HG02885 (cell line): Measurements from ENCODE around the gene UFD1.

Experiments used
- ATAC-seq: cut with Tn5 transposase; IDR thresholded peaks from one replicate; pipeline ENCODE4 v1.9.1; 2021; ENCODE audit warnings: mild to moderate bottlenecking; ENCODE audit not compliant: unreplicated experiment, poor library complexity

Gene UFD1

DNA sequence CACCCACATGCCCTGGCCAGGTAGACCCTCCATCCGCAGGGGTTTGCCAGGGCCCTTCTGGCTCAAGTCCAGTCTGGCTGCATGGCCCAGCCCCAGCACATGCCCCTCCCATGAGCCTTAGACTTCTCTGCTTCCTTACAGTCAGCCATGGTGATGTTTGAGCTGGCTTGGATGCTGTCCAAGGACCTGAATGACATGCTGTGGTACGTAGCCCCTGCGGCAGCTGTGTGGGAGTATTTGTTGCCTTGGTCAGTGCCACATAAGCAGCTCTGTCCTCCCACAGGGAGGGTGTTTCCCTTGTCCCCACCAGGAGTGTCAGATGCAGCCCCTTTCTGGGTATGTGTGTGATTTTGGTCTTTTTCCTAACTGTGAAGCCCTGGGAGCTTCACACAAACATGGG lies 18.3 kb upstream of the UFD1 start:
- ATAC-seq, result no peak

DNA sequence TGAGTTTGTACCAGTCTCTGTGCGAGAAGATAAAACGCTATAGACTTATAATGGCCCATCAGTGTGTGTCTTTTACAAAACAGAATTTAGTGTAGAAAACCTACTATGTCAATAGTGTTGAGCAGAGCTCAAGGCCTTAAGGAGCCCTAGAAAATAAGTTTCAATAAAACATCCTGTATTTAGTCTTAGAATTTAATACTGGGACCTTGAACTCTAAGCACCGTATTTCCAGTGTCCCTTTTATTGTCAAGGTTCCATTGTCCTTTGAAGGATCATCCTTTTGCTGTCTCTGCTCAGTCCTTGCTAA lies 17.3 kb upstream of the UFD1 start:
- no peak for ATAC-seq

DNA sequence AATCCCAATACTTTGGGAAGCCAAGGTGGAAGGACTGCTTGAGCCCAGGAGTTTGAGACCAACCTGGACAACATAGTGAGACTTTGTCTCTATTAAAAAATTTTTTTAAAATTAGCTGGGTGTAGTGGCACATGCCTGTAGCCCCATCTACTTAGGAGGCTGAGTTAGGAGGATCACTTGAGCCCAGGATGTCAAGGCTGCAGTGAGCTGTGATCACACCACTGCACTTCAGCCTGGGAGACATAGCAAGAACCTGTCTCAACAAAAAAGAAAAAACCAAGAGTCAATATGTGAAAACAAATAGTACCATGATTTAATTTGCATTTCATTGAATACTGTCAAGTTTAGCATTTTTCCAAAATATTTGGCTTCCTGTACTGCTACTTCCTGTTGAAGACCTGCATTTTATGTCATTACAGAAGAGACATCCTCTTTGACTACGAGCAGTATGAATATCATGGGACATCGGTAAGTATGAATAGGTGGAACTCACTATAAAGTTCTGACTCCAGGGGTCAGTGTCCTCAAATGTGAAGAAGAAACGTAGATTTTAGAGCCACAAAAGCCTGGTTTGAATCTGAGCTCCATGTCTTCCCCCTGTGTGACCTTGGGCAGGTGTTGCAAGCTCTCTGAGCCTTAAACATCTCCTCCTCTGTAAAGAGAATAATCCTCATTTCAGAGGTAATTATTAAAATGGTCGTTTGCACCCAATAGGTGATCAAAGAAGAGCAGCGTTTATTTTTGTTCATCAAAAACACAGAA lies 16.8 kb upstream of the UFD1 start:
- ATAC-seq, result no peak

DNA sequence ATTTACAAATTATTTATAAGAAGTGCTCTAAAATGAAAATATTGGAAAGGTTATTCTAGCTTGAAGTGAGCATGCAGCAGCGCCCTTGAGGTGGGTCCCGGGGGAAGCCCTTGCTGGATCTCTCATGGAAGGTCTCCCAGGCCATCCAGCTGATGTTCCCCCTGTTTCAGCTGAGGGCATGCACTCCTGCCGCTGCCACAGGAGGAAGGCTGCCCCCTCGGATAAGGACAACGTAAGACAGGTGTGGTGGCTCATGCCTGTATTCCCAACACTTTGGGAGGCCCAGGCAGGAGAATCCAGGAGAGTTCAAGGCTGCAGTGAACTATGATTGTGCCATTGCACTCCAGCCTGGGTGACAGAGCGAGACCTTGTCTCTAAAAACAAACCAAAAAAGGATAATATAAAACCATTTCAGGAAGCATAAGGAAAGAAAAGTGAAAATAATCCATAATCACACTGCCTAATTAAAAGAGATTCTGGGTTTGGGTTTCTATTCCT lies 15.7 kb upstream of the UFD1 start:
- no peak for ATAC-seq

DNA sequence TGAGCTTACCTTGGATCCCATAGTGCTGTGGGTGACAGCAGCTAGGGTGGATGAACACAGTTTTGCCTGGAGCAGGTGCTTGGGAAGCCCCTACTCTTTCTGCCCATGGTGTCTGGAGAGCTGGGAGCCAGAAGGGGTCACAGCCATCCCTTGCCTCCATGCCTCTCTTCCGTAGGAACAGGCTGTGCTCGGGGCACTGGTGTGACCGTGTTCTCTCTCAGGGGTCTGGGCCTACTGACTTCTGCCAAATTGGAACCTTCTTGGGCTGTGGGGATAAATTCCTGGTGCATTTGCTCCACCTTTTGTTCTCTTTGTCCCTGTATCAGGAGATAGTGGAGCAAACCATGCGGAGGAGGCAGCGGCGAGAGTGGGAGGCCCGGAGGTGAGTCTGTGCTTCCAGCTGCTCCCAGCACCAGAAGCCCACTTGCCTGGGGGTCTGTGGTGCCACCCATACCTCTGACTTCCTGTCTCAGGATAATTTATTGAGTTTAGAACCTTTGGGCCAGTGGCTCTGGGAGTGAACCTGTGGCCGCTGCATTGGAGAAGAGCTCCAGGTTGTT lies 15.1 kb upstream of the UFD1 start:
- ATAC-seq, result no peak

DNA sequence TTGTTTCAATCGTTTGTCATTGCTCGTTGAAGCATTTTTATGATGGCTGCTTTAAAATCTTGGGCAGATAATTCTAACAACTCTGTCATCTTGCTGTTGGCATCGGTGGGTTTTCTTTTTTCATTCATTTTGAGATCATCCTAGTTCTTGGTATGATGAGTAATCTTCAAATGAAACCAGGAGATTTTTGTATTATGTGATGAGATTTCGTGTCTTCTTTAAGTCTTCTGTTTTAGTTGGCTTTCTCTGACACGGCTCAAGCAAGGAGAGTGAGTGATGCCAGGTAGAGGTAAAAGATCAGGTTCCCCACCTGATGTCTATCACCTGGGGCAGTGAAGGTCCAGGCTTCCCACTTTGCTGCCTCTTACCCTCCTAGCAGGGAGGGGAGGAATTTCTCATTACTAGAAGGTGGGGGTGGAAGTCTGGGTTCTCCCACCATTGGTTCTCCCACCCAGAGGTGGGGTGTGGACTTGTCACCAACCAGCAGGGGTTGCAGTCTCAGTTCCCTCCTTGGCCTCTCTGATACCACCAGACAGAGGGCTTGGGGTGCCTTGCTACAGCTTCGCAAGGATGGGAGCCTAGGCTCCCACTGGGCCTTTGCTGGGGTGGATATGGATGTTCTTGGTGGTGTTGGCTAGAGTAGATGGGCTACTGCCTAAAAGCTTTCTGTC lies 13.6 kb upstream of the UFD1 start:
- ATAC-seq, result no peak

DNA sequence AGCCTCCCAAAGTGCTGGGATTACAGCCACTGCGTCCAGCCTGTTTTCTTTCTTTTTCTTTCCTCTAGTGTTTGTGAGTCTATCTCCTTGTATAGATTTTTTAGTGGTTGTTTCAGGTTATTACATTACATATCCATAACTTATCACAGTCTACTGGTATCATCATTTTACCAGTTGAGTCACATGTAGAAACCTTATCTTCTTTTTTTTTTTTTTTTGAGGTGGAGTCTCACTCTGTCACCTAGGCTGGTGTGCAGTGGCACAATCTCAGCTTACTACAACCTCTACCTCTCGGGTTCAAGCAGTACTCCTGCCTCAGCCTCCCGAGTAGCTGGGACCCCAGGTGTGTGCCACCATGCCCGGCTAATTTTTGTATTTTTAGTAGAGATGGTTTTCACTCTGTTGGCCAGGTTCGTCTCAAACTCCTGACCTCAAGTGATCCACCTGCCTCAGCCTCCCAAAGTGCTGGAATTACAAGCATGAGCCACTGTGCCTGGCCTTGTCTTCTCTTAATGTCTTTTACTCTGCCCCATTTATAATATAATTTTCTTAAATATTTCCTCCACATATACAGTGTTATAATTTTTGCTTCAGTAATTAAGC lies 11.7 kb upstream of the UFD1 start:
- ATAC-seq, result no peak

DNA sequence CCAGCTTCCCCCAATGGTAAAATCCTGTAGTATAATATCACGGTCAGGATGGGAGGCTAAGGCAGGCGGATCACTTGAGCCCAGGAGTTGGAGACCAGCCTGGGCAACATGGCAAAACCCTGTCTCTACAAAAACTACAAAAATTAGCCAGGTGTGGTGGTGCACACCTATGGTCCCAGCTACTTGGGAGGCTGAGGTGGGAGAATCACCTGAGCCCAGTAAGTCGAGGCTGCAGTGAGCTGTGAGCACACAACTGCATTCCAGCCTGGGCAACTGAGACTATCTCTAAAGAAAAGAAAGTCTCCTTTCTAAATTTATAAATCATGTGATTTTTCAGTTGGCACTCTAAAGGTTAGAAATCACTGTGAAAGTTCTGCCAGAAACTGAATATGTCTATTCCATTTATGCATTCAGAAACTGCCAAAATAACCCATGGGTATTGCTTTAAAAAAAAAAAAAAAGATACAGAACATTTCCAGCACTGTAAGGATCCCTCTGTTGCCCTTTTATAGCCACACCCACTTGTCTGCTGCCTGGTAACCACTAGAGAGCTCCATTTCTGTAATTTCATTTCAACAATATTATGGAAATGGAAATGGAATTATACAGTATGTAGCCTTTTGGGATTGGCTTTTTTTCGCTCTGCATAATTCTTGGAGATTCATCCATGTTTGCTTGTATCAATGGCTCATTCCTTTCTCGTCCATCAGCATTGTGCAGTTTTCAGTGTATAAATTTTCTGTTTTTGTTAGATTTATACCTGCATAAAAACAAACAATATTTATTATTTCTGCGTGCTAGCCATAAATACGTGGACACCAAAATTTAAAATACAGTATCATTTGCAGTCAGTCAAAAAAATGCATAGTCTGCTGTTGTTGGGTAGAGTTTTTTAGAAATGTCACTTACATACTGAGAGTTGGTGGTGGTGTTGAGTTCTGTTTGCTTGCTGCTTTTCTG lies 10.2 kb upstream of the UFD1 start:
- no peak for ATAC-seq

DNA sequence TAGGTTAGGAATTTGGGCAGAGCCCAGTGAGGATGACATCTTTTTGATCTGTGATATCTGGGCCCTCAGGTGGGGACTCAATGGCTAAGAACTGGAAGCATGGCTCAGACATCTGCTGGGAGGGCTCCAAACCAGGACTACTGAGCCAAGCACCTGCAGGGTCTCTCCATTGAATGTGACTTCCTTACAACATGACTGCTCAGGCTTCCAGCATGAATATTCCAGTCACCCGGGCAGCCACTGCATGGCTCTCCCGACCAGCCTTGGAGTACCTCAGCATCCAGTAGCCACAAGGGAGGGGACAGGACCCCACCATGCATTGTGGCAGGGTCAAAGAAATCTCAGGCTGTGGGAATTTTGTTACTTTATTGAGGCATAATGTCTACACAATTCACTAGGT lies 9.3 kb upstream of the UFD1 start:
- no peak for ATAC-seq

DNA sequence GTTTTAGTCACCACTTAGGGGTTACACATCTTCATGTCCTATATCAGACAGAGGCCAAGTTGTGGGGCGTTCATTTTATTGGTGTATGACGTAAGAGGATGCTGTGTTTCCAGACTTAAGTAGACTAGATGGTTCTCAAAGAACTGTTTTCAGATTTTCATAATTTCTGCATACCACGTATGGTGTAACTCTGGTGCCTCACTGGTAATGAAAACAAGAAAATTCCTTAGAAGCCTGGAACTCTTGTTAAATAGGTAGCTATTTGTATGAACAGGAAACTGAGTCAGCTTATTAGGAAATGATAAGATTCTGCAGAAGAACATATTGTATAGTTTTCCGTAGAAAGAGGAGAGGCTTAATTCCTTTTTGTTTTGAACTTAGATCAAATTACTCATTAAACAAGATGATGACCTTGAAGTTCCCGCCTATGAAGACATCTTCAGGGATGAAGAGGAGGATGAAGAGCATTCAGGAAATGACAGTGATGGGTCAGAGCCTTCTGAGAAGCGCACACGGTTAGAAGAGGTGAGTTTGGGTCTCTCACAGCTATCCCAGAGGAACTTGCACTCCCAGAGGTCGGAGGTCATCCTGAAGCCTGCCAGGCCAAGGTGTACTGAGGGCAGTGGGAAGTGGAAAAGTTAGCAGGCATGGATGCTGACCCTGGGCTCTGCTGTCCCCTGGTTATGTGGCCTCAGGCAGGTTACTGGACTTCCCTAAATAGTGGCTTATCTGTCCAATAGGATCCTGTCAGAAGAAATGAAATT lies 4.7 kb upstream of the UFD1 start:
- ATAC-seq, result no peak

DNA sequence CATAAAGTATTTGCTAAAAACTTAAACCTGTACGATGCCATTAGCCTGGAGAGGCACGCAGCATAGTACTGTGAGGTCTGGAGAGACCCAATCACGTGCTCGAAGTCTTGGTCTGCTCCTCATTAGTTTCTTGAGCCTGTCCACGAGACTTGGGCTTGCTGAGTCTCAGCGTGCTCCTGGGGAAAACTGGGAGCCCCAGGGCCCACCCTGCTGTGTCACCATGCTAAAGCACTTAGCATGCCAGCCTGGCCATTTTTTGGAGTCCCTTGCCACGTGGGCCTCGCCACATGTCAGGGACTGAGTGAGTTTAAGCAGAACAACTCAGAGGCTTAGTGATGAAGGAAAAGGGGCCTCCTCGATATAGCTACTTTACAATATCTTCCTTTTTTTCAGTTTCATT lies 3.3 kb upstream of the UFD1 start:
- ATAC-seq, result no peak

DNA sequence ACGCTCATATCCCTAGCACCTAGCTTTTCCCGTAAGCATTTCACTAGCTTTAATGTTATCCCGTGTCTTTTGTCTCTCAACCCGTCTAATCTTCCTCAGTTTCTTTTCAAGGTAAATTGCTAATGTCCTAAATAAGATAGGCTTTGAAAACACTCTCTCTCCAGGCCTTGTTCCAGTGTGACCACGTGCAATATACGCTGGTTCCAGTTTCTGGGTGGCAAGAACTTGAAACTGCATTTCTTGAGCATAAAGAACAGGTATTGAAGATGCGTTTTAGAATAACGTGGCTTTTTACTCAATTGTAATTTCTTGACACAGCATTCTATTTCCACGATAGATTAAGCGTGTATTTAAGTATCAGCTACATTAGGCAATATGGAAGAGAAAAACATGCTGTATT lies 1.8 kb upstream of the UFD1 start:
- ATAC-seq, result no peak

DNA sequence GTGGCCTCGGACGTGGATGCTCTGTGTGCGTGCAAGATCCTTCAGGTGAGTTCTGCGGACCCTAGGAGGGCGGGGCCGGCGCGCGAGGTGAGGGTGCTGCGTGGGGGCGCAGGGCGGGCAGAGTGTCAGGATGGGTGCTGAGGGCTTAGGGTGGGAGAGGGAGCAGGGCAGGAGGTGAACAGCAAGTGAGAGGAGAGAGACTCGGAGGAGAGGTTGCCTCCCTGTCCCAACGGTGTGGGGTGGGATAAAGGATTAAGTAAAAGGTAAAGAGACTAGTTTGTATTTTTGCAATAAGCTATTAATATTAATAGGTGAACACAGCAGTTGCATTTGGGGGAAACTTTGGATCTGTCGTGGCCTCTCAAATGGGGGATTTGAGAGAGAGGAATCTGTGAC lies 1.2 kb upstream of the UFD1 start:
- no peak for ATAC-seq

DNA sequence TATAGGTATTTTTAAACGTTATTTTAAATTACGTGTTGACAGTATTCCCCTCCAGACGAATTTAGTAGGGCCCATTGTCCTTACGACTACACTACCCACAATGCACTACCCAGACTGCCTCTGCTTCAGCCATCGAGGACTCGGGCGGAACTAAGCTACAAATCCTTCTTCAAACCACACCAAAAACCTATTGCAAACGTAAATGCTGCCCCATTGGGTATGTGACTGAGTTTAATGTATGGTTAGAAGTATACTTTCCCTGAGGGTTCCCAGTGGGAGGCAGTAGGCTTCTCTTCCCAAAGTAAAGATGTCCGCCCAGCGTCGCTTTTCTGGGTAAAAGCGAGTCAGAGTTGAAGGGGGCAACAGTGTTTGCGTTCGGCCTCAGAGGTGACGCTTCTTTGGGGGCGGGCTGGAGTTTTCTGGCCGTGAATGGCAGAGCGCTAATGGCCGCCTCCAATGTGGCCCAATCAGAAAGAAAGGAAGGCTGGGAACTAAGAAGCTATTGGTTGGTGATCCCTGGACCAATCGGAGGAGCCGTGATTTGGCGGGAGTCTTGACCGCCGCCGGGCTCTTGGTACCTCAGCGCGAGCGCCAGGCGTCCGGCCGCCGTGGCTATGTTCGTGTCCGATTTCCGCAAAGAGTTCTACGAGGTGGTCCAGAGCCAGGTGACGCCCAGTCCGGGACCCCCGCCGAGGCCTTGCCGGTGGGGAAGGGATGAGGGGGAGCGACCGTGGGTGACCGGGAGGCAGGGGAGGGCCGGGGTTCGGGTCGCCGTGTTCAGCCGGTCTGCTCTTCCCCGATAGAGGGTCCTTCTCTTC lies 571 bp upstream of the UFD1 start, which contains the start of gene CDC45:
Gene CDC45 (plus strand): TSS at position 566 of the 818 bp plus-strand sequence. CDS start 49 bp downstream, at position 615.
- peak; percentile 88 for ATAC-seq

DNA sequence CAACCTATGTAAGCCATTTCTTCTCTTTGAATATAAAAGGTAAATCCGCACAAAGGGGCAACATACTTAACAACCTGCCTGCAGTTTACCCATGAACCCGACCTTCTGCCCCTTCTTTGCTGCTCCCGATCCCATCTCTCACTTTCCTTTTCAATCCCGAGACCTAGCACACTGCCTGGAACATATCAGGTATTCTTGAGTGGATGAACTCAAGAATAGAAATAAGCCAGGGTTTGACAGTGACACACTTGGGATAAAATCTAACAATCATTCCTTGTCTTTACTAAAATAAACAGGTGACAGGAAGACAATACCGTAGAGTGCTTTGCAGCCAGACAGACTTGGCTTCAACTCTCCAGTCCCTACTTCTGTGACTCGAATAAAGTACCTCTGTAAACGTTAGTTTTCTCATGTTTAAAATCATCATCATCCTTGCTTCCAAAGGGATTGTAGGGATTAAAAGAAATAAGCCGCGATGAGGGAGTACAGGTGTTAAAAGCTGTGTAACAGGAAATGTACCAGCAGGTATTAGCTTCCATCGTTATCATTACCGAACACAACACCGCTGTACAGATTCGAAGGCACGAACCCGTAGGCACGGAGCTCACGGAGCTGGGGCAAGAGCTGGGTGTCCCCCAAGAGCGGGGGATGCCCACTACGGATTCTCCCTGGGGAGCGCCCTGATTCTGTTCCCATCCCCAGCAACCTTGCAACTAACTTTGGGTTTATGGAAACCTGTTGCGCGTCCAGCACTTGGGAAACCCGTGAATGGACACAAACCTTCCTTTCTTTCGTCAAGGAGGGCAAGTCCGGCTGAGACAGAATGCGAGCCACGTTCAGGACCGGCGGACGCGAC lies 720 bp downstream of the UFD1 start:
- no peak for ATAC-seq

DNA sequence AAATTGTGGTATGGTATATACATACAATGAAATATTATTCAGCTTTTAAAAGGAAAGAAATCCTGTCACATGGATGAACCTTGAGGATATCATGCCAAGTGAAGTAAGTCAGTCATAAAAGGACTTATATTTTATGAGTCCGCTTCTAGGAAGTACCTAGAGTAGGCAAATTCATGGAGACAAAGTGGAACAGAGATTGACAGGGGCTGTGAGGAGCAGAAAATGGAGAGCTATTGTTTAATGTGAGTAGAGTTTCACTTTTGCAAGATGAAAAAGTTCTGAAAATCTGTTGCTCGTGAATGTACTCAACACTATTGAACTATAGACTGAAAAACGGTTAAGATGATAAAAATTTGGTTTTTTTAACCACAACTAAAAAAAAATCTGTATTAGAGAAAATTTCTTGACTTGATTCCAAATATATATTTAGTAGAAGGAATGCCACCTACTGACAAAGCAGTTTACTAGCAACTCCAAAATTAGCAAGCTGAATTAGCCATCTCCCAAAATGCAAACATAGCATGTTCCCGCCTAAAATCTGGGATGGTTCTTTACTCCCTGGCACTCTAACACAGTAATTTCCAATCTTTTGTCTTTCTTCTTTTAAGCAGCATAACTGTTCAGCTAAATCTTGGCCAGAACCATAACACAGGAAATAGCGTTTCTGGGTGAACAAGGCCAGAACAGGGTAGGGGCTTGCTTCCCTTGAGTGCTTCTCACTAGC lies 1.5 kb downstream of the UFD1 start:
- no peak for ATAC-seq

DNA sequence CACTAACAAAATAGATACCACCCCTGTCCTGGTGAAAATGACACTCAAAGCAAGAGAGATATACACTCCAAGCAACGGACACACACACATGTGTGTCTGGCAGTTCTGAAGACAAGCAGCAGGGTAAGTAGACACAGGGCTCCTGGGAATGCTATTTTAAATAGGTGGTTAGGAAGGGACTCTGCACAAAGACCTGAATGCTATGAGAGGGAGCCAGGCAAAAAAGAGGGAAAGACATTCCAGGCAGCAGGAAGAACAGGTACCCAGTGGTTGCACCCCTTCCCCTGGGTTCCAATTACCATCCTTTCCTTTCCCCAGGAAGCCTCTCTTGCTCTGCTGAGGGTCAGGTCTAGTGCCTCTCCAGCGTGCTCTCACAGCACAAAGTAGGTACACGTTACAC lies 3.0 kb downstream of the UFD1 start:
- no peak for ATAC-seq
